Lower leg skin (tissue), 3 donors: ENCODE measurements around the gene NOX1.

Experiments used
- CTCF ChIP-seq, 3 donors: fragments of 450-650 bp; IDR thresholded peaks; one replicate each; pipeline ENCODE4 v1.5.1; 2016; ENCODE audit warnings: antibody characterized with exemption in 3 of 3, mild to moderate bottlenecking in 3 of 3, moderate library complexity in 2 of 3
- POLR2A ChIP-seq, 2 donors: fragments of 450-650 bp; IDR thresholded peaks; one replicate each; pipeline ENCODE4 v1.6.1; 2016 to 2017; ENCODE audit warnings: antibody characterized with exemption in 2 of 2, mild to moderate bottlenecking in 1 of 2, moderate library complexity in 1 of 2

GRCh38 chrX:100817340-100817739 lies 56.8 kb downstream of the NOX1 start:
- TF ChIP-seq CTCF (IDR thresholded peaks at IDR 0.05) (no peak), POLR2A (IDR thresholded peaks at IDR 0.05) (no peak)
